GM19240 (cell line): ENCODE data around the gene ATP6V0C.

Source experiments
- DNase-seq: peaks from one replicate; pipeline ENCODE4 v3.0.0; 2011; ENCODE audit warnings: low spot score; ENCODE audit not compliant: insufficient read length

The ATP6V0C gene

DNA sequence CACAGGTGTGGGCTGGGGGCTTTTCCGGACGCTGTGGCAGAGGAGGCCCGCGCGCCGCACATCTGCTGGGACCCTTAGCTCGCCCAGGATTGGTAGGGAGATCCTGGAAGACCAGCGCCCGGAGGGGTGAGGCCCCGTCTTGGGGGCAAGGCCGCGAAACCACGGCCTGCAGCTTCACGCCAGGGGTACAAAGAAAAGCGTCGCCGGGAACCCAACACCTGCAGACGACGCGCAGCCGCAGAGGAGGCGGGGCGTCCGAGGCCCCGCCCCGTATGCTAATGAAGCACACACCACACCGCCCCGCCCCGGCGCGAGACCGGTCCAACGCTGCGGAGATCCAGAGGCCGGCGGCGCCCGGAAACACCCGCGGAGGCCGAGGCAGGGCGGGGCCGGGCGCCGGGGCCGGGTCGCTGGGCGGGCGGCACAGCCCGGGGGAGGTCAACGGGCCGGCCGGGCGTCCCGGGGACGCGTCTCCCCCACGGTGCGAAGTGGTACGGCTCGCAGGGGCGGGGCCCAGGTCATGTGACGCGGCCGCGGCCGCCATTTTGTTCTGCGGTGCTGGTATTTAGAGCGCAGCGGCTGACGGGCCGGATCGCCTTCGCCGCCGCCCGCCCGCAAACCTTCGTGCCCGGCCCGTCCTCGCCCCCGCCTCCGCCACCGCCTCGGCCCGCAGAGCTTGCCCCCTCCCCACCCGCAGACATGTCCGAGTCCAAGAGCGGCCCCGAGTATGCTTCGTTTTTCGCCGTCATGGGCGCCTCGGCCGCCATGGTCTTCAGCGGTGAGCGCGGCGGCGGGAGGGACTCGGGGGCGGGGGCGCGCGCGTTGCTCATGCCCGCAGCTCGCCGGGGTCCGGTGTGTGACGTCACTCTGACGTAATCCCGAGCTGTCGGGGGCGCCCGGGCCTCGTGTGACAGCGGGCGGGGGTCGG, at the start of gene ATP6V0C:
ATP6V0C (plus strand) TSS at position 548 of the 928 bp plus-strand sequence; CDS start at position 700, 152 bp downstream.
- DNase-seq, result peak; percentile 81

DNA sequence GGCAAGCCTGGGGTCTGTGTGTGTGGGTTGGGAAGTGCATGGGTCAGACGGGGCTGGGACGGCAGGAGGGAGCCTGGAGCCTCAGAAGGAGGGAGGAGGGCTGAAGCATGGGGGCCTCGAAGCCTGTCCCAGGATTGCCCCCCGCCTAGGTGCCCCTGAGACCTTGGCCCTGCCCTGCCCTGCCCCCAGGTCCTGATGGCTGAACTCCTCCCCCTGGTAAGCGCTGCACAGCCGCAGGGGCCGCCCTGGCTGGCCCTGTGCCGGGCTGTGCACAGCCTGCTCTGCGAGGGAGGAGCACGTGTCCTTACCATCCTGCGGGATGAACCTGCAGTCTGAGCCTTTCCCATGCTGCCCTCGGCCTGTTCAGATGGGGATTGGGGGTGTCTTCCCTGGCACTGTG, 49.4 kb upstream of the ATP6V0C start:
- DNase-seq, result no peak

DNA sequence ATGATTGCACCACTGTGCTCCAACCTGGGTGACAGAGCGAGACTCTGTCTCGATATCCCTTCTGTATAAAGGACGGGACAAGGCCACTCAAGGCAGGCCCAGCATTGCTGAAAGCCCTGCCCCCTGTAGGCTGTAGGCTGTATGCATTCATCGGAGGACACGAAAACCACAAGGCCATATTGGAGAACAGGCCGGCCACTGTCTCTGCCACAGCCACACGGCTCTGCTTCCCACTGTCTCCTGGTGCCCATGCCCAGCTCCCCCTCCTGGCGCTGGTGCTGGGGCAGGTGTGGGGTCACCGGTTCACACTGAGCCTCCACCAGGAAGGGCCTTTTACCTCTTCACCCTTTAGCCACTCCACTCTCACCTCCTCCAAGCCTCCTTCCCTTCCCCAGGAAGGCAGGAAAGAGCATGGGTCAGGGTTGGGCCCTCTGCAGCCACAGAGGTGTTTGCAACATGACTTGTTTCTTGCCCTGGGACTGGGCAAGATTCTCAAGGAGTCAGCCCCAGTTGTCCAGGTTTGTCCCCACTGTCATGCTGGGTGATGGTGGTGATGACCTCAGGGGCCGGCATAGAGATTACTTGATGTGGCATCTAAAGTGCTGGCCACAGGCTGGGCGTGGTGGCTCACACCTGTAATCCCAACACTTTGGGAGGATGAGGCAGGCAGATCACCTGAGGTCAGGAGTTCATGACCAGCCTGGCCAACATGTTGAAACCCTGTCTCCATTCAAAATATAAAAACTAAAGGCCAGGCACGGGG, 47.9 kb upstream of the ATP6V0C start:
- DNase-seq, result no peak

DNA sequence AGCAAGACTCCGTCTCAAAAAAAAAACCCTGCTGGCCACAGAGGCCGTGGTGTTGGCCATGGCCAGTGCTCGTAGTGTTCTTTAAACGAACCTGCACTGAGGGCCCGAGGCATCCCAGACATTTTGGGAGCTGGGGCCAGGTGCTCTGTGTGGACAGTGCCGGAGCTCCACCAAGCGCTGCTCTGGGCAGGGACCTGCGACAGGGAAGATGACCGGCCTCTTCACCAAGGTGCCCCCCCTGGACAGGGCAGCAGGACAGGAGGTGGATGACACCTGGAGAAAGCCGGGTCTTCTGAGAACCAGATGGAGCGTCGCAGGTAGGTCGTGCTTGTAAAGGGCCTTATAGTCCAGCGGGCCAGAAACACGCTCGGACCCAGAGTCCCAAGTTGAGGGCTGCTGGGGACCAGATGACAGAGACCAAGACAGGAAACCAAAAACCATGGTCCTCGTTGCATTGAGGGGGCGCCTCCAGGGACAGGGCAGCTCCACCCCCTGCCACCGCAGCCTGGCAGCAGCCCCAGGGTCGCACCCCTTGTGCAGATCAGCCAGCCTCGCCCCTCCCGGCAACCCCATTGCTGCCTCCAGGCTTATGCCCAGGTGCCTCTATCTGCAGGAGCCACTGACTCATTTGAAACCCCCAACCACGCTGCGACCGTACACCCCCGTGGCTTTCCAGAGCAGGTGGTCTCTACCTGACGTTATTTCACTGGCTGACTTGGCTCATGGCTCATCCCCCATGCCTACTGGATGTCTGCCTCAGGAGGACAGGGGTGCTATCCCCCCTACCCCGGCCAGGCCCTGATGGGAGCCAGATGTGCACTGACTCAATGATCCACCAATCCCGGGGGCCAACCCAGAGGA, 46.9 kb upstream of the ATP6V0C start:
- DNase-seq, result no peak

DNA sequence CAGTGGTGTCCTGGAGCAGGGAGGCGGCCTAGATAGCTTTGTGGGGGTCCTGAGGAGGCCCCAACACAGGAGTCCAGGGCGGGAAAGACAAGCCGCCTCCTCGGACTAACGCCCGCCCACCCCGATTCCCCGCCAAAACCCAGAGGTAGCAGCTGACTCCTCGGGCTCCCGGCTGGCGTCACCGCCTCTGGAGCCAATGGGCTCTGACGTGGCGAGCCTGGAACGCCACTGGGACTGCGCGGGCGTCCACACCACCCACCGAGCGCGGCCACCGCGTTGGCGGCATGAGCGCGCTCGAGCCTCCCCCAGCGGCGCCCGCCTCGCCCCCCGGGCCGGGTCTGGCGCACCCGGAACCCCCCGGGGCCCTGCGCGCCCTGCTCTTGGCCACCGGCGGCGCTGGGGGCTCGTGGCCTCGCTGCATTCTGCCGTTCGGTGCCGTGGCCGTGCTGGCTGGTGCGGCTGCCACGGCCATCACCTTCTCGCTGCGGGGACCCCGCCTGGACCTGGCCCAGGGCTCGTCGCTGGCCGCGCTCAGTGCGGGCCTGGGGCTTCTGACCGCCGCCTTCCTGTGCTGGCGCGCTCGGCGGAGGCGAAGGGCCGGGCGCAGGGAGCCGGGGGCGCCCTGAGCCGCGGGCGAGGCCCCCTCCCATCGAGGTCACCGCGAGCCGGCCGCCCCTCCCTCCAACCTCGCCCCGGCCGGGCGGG, 46.1 kb upstream of the ATP6V0C start:
- no peak for DNase-seq

DNA sequence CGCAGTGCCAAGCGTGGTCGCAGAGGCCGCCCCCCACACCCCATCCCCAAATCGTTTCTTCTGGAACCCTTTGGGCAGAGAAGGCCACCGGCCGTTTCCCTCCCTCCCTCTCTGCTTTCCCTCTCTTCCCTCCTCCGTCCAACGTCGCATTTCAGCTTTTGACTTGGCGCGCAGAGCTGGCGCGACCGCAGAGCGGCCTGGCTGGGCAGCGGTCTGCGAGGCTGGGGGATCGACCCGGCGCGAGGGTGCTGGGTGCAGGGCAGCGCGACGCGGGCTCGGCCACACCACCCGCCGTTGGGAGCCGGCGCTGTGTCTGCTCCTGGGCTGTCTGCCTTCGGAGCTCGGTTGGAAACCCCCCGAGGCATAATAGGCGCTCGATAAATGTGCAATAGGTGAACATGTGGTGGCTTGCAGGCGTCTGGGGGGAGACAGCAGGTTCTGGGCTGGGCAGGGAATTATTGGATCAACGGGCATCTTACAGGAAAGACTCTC, 45.5 kb upstream of the ATP6V0C start:
- DNase-seq, result no peak

DNA sequence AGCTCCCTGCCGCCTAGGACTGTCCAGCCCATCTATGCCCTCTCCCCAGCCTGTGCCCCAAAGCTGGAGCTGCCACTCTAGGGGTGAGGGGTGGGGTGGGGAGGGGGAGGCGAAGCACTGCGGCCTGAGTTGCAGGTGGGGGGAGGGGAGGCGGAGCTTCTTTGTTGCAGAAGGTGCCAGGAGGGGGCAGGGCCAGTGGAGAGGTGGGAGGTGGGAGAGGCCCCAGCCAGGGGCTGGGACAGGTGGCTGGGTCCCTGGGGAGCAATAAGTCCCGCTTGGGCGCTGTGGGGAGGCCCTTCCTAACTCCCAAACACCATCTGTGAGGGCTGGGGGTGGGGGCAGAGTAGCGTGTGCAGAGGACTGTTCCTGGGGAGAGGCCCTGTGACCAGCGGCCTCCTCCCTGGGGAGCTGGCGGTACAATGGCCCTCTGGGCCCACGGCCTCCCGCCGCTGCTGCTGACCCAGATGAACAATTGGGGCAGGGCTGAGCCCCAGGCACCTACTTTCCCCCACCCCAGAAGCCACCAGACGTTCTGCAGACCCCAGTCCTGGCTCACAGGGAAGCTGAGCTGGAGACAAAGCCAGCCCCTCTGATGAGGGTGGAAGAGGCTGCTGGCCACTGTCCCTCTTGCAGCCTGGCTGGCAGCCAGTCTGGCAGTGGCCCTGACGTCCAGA, 44.9 kb upstream of the ATP6V0C start:
- no peak for DNase-seq

DNA sequence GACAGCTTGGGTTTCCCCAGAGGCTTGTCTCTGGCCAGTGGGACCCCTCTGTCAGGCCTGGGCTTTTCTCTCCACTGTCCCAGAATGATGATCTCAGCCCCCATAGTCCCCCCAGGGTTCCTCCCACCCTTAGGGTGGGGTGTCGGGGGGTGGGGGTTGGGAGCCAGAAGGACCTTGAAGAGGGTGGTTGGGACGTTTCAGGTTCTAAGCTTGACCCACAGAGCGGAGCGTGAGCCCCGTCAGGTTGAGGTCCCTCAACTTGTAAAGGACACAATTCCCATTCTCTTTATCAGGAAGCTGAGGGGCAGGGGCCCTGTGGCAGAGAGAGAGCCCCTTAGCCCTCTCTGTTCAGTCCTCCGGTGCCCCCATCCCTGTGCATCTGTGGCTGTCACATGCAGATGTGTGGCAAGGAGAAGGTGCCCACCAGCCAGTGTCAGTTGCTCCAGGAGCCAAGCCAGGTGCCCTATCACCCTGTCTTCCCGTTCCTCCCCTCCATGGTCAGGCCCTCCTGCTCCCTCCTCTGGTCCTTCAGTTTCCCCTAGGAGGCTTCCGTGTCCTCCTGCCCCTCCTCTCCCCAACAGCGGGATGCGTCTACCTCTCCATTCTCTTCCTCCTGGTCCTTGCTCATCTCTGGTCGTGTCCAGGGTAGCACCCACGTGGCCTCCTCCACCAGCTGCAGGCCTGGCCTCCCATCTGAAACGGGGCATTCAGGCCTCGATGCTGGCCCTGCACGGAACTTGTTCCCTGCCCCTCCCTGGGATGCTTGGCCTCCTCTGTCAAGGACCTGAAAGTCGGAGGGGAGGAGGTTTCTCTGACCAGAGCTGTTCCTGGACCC, 44.1 kb upstream of the ATP6V0C start:
- DNase-seq, result no peak

DNA sequence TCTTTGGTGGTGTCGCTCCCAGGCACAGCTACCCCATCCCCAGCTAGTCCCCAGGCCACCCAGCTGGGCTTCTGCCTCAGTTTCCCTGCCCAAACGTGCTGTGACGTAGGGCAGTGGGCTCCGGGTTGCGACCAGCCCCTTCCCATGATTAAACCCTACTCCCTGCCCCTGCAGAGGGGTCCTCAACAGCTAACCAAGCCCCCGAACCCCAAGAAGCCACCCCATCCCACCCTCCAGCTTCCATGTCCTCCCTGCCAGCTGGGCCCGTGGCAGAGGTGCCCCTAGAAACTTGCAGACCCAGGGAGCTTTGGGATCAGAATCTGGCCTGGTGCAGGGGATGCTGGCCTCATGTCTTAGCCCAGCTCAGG, 43.5 kb upstream of the ATP6V0C start:
- DNase-seq, result no peak

DNA sequence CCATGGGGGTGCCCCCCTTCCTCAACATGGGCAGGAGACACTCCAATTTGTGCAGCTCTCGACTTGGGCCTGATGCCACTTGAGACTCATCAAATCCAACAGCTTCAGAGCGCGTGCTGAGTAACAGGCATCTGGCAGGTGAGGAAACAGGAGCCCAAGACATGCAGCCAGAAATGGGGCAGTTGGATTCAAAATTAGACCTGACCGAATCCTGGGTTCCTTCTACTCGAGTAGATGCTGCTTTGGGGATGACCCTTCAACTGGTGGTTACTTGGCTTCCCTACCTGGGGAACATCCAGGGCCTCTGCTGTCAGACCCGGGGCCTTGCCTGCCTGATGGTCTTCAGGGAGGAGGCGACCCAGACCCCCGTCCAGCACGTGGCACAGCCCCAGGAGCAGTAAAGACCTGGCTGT, 43.1 kb upstream of the ATP6V0C start:
- no peak for DNase-seq

DNA sequence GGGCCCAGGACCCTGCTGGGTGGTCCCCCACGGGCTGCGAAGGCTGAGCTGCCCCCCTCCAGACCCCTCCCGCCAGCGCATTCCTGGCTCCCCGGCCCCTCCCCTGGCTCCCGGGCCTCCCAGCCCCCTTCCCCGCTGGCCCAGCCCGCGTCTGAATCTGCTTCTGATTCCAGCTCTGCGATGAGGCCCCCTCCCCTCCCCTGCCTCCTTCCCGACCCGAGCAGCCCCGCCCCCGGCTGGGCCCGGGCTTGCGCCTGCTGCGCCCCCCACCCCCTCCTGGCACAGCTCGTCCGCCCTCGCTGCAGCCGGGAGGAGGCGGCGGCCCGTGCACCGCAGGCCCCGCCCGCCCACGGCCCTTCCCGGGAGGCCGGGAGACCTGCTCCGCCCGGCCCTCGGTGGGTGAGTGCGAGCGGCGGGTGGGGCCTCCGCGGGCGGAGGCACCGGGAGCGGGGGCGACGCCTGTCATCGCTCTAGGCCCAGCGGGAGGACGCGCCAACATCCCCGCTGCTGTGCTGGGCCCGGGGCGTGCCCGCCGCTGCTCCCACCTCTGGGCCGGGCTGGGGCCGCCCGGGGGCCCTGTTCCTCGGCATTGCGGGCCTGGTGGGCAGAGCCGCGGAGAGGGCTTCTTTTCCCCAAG, 42.6 kb upstream of the ATP6V0C start, which contains the start of gene NTN3:
NTN3 (plus strand) TSS at position 282 of the 637 bp plus-strand sequence. CDS start 405 bp downstream, outside the sequence.
- no peak for DNase-seq

DNA sequence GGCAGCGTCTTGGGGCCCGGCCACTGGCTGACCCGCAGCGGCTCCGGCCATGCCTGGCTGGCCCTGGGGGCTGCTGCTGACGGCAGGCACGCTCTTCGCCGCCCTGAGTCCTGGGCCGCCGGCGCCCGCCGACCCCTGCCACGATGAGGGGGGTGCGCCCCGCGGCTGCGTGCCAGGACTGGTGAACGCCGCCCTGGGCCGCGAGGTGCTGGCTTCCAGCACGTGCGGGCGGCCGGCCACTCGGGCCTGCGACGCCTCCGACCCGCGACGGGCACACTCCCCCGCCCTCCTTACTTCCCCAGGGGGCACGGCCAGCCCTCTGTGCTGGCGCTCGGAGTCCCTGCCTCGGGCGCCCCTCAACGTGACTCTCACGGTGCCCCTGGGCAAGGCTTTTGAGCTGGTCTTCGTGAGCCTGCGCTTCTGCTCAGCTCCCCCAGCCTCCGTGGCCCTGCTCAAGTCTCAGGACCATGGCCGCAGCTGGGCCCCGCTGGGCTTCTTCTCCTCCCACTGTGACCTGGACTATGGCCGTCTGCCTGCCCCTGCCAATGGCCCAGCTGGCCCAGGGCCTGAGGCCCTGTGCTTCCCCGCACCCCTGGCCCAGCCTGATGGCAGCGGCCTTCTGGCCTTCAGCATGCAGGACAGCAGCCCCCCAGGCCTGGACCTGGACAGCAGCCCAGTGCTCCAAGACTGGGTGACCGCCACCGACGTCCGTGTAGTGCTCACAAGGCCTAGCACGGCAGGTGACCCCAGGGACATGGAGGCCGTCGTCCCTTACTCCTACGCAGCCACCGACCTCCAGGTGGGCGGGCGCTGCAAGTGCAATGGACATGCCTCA, 41.9 kb upstream of the ATP6V0C start:
- DNase-seq, result no peak

DNA sequence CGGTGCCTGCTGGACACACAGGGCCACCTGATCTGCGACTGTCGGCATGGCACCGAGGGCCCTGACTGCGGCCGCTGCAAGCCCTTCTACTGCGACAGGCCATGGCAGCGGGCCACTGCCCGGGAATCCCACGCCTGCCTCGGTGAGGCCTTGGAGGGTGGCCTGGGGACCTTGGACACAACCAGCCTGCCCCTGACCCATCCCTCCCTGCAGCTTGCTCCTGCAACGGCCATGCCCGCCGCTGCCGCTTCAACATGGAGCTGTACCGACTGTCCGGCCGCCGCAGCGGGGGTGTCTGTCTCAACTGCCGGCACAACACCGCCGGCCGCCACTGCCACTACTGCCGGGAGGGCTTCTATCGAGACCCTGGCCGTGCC, 41.3 kb upstream of the ATP6V0C start:
- no peak for DNase-seq

DNA sequence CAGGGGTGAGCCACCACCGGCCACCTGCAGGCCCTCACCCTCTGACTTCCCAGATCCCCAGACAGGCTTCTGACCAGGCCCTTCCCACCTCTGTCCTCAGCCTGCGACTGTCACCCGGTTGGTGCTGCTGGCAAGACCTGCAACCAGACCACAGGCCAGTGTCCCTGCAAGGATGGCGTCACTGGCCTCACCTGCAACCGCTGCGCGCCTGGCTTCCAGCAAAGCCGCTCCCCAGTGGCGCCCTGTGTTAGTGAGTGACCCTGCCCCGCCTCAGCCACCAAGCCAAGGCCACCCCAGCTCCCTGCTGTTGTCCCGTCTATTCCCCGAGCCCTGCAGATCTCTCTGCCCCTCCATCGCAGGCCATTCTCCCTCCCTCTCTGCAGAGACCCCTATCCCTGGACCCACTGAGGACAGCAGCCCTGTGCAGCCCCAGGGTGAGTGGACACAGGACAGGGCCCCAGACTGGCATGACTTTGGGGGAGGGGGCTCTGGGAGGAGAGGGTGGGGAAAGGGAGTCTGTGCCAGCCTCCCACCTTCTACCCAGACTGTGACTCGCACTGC, 40.8 kb upstream of the ATP6V0C start:
- DNase-seq, result no peak

DNA sequence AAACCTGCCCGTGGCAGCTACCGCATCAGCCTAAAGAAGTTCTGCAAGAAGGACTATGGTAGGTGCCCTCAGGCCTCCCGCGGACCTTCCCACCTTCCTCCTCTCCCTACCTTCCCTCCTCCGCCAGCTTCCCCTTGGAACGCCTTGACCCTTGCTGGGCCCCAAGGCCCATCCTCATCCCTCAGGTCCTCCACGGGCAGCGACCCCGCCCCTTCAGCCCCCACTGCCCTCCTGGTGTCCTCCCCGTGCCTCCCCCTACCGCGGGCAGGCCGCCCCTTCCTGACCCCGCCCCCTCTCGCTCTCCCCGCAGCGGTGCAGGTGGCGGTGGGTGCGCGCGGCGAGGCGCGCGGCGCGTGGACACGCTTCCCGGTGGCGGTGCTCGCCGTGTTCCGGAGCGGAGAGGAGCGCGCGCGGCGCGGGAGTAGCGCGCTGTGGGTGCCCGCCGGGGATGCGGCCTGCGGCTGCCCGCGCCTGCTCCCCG, 40.3 kb upstream of the ATP6V0C start:
- no peak for DNase-seq

DNA sequence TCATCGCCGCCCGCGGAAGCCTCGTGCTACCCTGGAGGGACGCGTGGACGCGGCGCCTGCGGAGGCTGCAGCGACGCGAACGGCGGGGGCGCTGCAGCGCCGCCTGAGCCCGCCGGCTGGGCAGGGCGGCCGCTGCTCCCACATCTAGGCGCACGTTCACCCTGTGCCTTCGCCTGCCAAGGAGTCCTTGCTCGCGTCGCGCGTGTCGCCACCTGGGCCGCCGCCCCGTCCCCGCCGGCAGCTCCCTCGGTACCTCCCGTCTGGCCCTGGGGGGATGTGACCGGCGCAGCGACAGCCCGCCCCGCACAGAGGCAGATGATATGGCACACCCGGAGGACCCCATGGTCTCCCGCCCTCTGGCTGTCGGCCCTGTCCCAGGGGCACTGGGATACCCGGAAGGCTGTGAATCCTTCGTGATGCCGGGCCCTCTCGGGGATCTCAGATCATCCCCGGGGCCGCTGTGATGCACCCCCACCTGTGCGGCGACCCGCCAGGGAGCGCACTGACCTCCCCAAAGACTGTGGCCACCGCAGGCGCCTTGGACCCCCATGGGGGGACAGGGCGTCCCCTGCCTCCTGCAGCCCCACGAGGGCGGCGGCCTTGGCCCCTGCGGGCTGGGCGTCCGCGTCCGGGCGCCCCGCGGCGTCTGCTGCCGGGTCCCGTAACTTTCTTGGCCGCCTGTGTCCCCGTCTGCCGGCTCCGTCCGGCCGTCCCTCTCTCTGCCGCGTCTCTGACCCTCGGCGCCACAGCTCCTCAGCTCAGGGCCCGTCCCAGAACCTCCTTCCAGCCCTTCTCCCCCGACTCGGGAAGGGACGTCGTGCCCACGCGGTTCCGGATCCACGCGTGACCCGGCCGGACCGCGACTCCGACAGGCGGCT, 39.5 kb upstream of the ATP6V0C start:
- DNase-seq, result no peak
